Heart left ventricle (tissue), 13 donors: Measurements from ENCODE around the gene SLC9A9.

ENCODE experiments used
- CTCF ChIP-seq, 12 donors: fragments of 200-600 bp; sonication (generic) in 4 of 12; IDR thresholded peaks; one replicate each; pipeline versions ENCODE4 v1.5.0 to v1.8.0; 2018 to 2022; ENCODE audit warnings: antibody characterized with exemption in 12 of 12, mild to moderate bottlenecking in 5 of 12
- POLR2A ChIP-seq, 2 donors: fragments of 450-650 bp; IDR thresholded peaks; one replicate each; pipeline ENCODE4 v1.6.1; 2017; ENCODE audit warnings: antibody characterized with exemption in 2 of 2, mild to moderate bottlenecking in 2 of 2, moderate library complexity in 2 of 2
- donor health status: ischemic (EF 13 %, LVEDD 7.1; RV severe dilation, severe dysfunction).
- donor health status: DM: no; HTN: yes; CAD: no.
- donor health status: DM: no; HTN: no; CAD: no.
- donor health status: ischemic (EF 25% LVEDD 6.9; RV normal size, moderate dysfunction).
- donor health status: ischemic (EF 25% LVEDD 5.7; RV mildly dilated, moderate dysfunction).
- donor health status: ischemic (EF 35%, LVEDD 5.7; RV mildly dilated, moderate dysfunction).
- donor health status: nonischemic (EF 11% LVEDD 7.7; RV severe dilation, severe dysfunction).
- donor health status: DM: yes; HTN: yes; CAD: no.
- donor health status: PGD.
- donor health status: ischemic (EF 29% LVEDD 5.4; RV normal size, mild dysfunction).
- donor health status: nonischemic (EF 23%, LVEDD 6.1; RV moderate dilation, normal function).

GRCh38 chr3:143707848-143708247 lies 140.4 kb downstream of the SLC9A9 start:
- TF ChIP-seq CTCF (IDR thresholded peaks at IDR 0.05), result no peak
- no peak for TF ChIP-seq POLR2A (IDR thresholded peaks at IDR 0.05)
